Endothelial cell of umbilical vein (primary cell): Measurements from ENCODE around the gene PRAMEF6.
"Not testable (repeated sequence)": the region's sequence is repeated elsewhere in the genome, so short reads cannot be mapped to it uniquely, and the experiment has no call there.

ENCODE experiments used
- CTCF ChIP-seq, 2 donors: IDR thresholded peaks; 1 replicate in 1 of 2; 2 replicates in 1 of 2; pipeline ENCODE4 v1.5.1; 2011; ENCODE audit warnings: low read length in 2 of 2, mild to moderate bottlenecking in 2 of 2, moderate library complexity in 2 of 2, control low read depth in 1 of 2, inconsistent platforms in 1 of 2, low read depth in 1 of 2; ENCODE audit not compliant: insufficient read depth in 1 of 2; ENCODE audit errors: extremely low read depth in 1 of 2
- EZH2 ChIP-seq: IDR thresholded peaks from 2 replicates; pipeline ENCODE4 v1.6.1; 2012; ENCODE audit warnings: borderline replicate concordance, low read depth, mild to moderate bottlenecking, moderate library complexity, low read length, inconsistent platforms; ENCODE audit not compliant: severe bottlenecking
- GATA2 ChIP-seq: IDR thresholded peaks from 2 replicates; pipeline ENCODE4 v1.7.0; 2011; ENCODE audit warnings: low read depth, mild to moderate bottlenecking, moderate library complexity, mixed read lengths, low read length; ENCODE audit not compliant: insufficient read length, insufficient read depth
- MAX ChIP-seq: IDR thresholded peaks from 2 replicates; pipeline ENCODE4 v1.6.1; 2011; ENCODE audit not compliant: insufficient read depth, insufficient read length
- MYC ChIP-seq: IDR thresholded peaks from one replicate; pipeline ENCODE4 v1.6.1; 2011; ENCODE audit warnings: mild to moderate bottlenecking, low read depth, low read length
- POLR2A ChIP-seq: IDR thresholded peaks from 2 replicates; pipeline ENCODE4 v1.6.1; 2012; ENCODE audit warnings: low read depth, mild to moderate bottlenecking, control low read depth, low read length
- POLR2AphosphoS5 ChIP-seq: IDR thresholded peaks from 2 replicates; pipeline ENCODE4 v1.6.1; 2012; ENCODE audit warnings: low read depth, mild to moderate bottlenecking, control low read depth, low read length, moderate library complexity; ENCODE audit not compliant: insufficient read depth

GRCh38 chr1:12903793-12904572 lies 43.4 kb downstream of the PRAMEF6 start:
- TF ChIP-seq CTCF (IDR thresholded peaks at IDR 0.05; ENCODE audit: extremely low read depth in 1 of 2, insufficient read depth in 1 of 2, low read depth in 1 of 2, low read length in 2 of 2); MAX; EZH2; POLR2A; MYC; POLR2AphosphoS5; GATA2: not testable (repeated sequence)
